H1 (cell line): ENCODE data around the gene PHACTR1. TPM values are rescaled to one million over a fixed set of nuclear protein-coding genes. Genes with fewer than 3 reads are reported as not detected.

ENCODE experiments used
- HDAC2 ChIP-seq, 2 experiments: fragments of 300-600 bp in 1 of 2; sonication (generic) in 1 of 2; IDR thresholded peaks; 2 replicates each; pipeline ENCODE4 v1.6.1; 2011 to 2012; ENCODE audit warnings: low read depth in 2 of 2, low read length in 2 of 2, mild to moderate bottlenecking in 2 of 2, moderate library complexity in 2 of 2, borderline replicate concordance in 1 of 2, inconsistent platforms in 1 of 2
- SIN3A ChIP-seq, 2 experiments: IDR thresholded peaks in 1 of 2; conservative IDR thresholded peaks in 1 of 2; 2 replicates each; pipeline ENCODE4 v1.6.1; 2011 to 2012; ENCODE audit warnings: low read length in 2 of 2, improper control_type of control experiment in 1 of 2, low read depth in 1 of 2, mild to moderate bottlenecking in 1 of 2
- YY1 ChIP-seq: IDR thresholded peaks from 2 replicates; pipeline ENCODE4 v1.6.1; 2011; ENCODE audit warnings: low read depth, mild to moderate bottlenecking, low read length
- polyA plus RNA-seq, 7 experiments: library from polyadenylated mRNA; depleted of rRNA in 3 of 7; stranded (reverse) in 5 of 7; unstranded in 2 of 7; fragments of >200 nt in 5 of 7; fragments of 200-250 nt in 2 of 7; gene quantifications; 1 replicate in 5 of 7; 2 replicates in 1 of 7; 4 replicates in 1 of 7; pipeline versions ENCODE4 v1.2.1 to v1.2.3, GENCODE V29; 2011 to 2013; ENCODE audit warnings: missing spikeins in 2 of 7, mixed read lengths in 2 of 7
- total RNA-seq: library from RNA; stranded (reverse); fragmentation: NEBNext Ultra II Directional; extraction: Animal tissue kit (Norgen Biotek cat#: 25700); gene quantifications from 2 replicates; pipeline ENCODE4 v1.2.1, GENCODE V29; 2021

The PHACTR1 gene
- total and polyA plus RNA-seq, 2 of the 8 experiments (the other 6 are each of a cell fraction or from before 2014, with no cell fraction given) = 3.9 to 17.1 TPM

DNA sequence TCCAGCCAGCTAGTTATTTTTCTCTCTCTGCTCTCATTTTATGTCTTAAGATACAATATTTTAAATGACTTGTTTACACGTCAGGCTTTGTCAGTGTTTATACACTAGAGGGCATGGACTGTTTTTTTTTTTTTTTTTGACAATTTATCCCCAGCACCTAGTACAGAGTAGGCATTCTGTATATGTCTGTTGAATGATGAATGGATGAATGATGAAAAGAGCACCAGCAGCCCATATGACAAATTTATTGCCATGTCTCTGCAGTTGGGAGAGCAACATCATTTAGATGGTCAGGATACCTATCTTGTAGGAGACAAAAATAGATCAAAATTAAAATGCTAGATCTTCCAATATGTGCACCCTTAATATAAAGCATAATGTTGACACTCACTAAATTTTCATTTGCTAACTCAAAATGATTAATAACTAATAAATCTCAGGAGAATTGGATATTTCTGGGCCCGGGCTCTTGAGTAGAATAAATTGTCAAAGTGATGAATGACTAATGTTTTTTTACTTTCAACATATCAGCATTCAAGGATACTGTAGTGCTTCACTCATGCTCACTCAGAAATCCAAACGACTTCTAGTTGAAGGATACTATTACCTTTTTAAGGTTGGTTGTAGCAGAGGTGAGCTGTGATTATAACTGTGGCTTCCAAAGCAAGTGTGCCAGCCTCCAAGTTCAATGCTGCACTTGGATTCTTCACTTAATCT is 200.0 kb downstream of the PHACTR1 start (continued):
- TF ChIP-seq SIN3A (conservative IDR thresholded peaks at IDR 0.05 in 1 of 2, IDR thresholded peaks at IDR 0.05 in 1 of 2; ENCODE audit: low read depth in 1 of 2, low read length in 2 of 2) = no peak
- TF ChIP-seq HDAC2 (IDR thresholded peaks at IDR 0.05; ENCODE audit: borderline replicate concordance in 1 of 2, low read depth in 2 of 2, low read length in 2 of 2) = no peak
- no peak for TF ChIP-seq YY1
